ENCODE data around the gene CCNY.

Gene CCNY

DNA sequence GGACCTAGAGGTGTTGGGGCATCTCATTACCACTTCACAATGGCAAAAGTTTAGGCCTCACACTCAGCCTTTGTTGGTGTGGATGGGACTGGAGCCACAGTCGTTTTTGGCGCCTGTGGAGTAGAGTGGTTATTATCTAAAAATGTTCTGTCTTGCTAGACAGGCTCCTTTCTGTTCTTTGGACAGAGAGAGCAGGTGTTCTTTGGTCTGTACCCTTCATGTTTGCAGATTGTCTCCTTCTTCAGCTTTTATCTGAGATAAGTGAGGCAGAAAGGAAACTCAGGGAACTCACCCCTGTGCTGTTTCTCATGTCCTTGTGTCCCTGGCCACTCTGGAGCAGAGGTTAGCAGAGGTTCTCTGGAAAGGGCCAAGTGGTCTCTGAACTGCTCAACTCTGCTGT lies 103.7 kb downstream of the CCNY start:
- TF ChIP-seq, protein P1, sequence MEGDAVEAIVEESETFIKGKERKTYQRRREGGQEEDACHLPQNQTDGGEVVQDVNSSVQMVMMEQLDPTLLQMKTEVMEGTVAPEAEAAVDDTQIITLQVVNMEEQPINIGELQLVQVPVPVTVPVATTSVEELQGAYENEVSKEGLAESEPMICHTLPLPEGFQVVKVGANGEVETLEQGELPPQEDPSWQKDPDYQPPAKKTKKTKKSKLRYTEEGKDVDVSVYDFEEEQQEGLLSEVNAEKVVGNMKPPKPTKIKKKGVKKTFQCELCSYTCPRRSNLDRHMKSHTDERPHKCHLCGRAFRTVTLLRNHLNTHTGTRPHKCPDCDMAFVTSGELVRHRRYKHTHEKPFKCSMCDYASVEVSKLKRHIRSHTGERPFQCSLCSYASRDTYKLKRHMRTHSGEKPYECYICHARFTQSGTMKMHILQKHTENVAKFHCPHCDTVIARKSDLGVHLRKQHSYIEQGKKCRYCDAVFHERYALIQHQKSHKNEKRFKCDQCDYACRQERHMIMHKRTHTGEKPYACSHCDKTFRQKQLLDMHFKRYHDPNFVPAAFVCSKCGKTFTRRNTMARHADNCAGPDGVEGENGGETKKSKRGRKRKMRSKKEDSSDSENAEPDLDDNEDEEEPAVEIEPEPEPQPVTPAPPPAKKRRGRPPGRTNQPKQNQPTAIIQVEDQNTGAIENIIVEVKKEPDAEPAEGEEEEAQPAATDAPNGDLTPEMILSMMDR (IDR thresholded peaks at IDR 0.05; ENCODE audit: low read depth, low read length), result no peak
- no peak for DNase-seq (ENCODE audit: low read depth, low spot score)
- H3K4me3 ChIP-seq (ENCODE audit: low read depth, low read length), result no peak overlapping the region
- in situ Hi-C loops (cut with HindIII; ENCODE audit: low sequenced_read_pairs), result no loop called here

GRCh38 chr10:35442028-35442427 lies 105.7 kb downstream of the CCNY start:
- no peak overlapping the region for H3K4me3 ChIP-seq (ENCODE audit: low read depth, low read length)
- in situ Hi-C loops (cut with HindIII; ENCODE audit: low sequenced_read_pairs), result no loop called here
- TF ChIP-seq, protein P1 (IDR thresholded peaks at IDR 0.05; ENCODE audit: low read depth, low read length), result no peak
- DNase-seq (ENCODE audit: low read depth, low spot score), result no peak

DNA sequence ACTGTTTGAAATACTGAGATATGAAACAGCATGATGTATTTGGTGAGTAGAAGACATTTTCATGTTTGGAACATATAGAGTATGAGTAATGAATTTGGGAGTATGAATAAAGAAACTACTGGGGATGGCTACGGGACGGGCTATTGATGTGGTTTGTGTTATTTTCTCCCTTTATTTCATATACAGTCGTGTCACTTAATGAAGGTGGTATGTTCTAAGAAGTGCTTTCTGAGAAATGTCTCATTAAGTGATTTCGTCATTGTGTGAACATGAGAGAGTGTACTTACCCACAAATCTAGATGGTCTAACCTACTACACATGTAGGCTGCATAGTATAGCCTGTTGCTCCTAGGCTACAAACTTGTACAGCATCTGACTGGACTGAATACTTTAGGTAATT lies 106.3 kb downstream of the CCNY start:
- DNase-seq (ENCODE audit: low read depth, low spot score), result no peak
- in situ Hi-C loops (cut with HindIII; ENCODE audit: low sequenced_read_pairs), result no loop called here
- no peak overlapping the region for H3K4me3 ChIP-seq (ENCODE audit: low read depth, low read length)
- TF ChIP-seq, protein P1 (IDR thresholded peaks at IDR 0.05; ENCODE audit: low read depth, low read length), result no peak

- no peak overlapping the region for H3K4me3 ChIP-seq (ENCODE audit: low read depth, low read length)
- no peak for DNase-seq (ENCODE audit: low read depth, low spot score)
- TF ChIP-seq, protein P1 (IDR thresholded peaks at IDR 0.05; ENCODE audit: low read depth, low read length), result no peak
- in situ Hi-C loops (cut with HindIII; ENCODE audit: low sequenced_read_pairs), result no loop called here
Observed at GRCh38 chr10:35443858-35444257, 107.5 kb downstream of the CCNY start.

DNA sequence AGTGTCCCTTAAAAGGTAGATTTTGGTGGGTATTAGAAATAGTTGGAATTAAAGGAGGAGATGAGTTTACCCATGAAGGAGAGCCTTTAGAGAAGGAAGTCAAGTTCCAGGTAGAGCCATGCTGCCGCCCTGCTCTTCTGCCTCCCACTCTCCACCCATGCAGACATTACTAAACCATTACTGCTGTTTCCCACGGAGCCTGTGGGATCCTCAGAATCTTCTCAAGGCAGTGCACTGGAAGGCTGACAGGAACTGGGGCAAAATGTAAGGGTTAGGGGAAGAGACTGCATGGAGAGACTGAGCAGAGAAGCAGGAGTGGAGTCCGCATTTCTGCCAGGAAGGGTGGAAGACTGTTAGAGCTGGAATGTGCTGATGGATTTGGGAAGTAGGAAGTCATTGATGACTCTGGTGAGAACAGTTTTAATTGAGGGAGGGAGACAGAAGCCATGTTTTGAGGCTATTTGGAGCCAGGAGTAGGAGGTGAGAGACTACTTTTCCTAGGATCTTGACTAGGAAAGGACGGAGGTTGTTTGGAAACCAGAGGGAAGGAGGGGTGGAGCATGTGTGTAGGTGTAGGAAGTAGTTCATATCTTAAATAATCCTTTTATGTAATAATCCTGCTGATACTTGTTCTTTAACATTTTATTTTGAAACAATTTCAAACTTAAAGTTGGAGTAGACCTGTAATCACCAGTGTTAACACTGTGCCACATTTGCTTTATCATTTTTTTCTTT lies 109.0 kb downstream of the CCNY start:
- in situ Hi-C loops (cut with HindIII; ENCODE audit: low sequenced_read_pairs), result no loop called here
- TF ChIP-seq, protein P1 (IDR thresholded peaks at IDR 0.05; ENCODE audit: low read depth, low read length), result no peak
- DNase-seq (ENCODE audit: low read depth, low spot score), result no peak
- H3K4me3 ChIP-seq (ENCODE audit: low read depth, low read length), result no peak overlapping the region

- no peak for DNase-seq (ENCODE audit: low read depth, low spot score)
- TF ChIP-seq, protein P1 (IDR thresholded peaks at IDR 0.05; ENCODE audit: low read depth, low read length), result no peak
- no peak overlapping the region for H3K4me3 ChIP-seq (ENCODE audit: low read depth, low read length)
- in situ Hi-C loops (cut with HindIII; ENCODE audit: low sequenced_read_pairs), result no loop called here
Observed at GRCh38 chr10:35446439-35446838, 110.1 kb downstream of the CCNY start.

Measured in astrocyte of the spinal cord (primary cell).